HL-60/S4 treated with retinoic acid at 250 ng/mL for 4 days and 3 days (cell line): Measurements from ENCODE around the gene VDR.

ENCODE experiments used
- in situ Hi-C: fragments of 300-500 bp; cut with MboI; formaldehyde crosslinking; loops from 2 replicates; pipeline ENCODE4 v1.7.0; 2022; ENCODE audit warnings: low sequenced_read_pairs

VDR gene

DNA sequence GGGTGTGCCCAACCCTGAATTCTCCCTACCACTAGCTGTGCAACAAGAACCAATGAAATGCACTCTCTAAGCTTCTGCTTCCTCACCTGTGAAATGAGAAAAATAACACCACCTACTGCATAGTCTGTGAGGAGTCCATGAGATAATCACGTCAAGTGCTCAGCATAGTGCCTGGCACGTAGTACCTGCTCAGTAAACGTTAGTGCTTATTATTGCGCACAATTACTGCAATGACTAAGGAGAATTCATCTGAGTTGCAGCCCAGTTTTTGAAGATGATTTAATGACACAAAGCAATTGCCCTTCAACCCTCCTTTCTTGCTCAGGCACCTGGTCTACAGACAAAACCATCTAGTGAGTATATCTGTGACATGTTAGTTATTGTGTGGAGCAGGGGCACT is 8.8 kb downstream of the VDR start:
- in situ Hi-C loops = no loop called here

GRCh38 chr12:47894652-47895051 is 10.1 kb downstream of the VDR start:
- in situ Hi-C loops = no loop called here

GRCh38 chr12:47894068-47894467 is 10.7 kb downstream of the VDR start:
- in situ Hi-C loops = no loop called here

DNA sequence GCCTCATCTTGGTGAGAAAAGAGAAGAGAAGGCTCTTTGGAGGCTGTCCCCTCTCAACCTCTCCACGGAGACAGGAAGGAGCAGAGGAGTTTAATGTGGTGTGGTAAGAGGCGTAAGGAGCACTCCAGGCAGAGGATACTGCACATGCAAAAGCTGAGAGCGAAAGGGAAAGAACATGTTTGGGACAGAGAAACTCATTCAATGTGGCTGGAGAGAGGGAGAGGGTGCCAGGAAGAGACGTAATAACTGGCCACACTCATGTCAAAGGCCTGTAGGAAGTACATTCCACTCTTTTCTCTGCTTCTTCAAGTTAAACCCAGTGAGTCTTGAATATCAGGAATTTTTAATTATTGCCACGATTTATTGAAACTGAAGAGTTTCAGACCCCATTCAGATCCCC is 12.0 kb downstream of the VDR start:
- in situ Hi-C loops = no loop called here

GRCh38 chr12:47891356-47891755 is 13.4 kb downstream of the VDR start:
- in situ Hi-C loops = no loop called here

- in situ Hi-C loops = no loop called here
These were observed 15.8 kb downstream of the VDR start for GRCh38 chr12:47889040-47889439.

DNA sequence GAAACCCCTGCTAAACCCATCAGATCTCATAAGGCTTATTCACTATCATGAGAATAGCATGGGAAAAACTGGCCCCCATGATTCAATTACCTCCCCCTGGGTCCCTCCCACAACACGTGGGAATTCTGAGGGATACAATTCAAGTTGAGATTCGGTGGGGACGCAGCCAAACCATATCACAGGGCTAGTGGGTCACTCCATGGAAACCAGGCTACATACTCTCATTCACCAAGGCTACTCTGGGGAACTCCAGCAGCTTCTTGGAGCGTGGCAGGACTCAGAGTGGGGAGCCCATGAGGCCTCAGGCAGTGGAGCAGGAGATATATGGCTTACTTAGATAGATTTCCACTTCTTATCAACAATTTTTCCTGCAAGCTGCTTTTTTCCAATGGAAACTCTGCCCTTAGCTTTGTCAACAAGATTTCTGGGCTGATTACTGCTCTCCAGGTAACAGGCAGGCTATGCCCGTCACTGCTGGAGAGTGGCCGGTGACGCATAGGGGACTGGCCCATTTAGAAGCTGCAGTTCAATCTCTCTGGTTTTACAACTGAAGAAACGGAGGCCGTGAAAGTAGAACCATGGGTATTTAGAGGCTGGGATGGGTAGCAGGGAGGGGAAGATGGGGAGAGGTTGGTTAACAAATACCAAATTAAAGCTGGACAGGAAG is 16.5 kb downstream of the VDR start:
- in situ Hi-C loops = no loop called here

DNA sequence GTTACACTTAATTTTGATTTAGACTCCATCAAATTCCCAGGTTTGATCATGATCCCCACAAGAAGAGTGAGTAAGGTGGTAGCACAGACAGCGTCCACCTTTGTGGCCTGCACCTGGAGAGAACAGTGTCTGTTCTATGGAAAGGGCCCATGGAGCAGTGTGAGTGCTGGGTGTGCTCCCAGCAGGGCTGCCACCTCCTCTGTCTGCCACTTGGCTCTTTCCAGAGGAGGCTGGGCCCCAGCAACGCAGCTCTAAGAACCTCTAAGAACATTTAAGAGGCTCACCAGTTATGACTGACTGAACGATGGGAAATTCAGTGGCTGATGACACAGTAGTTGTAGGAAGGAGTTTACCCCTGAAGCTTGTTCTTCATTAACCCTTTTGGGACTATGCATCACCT is 17.3 kb downstream of the VDR start:
- in situ Hi-C loops = no loop called here

- in situ Hi-C loops = no loop called here
These were observed 18.1 kb downstream of the VDR start for GRCh38 chr12:47886510-47887240.

DNA sequence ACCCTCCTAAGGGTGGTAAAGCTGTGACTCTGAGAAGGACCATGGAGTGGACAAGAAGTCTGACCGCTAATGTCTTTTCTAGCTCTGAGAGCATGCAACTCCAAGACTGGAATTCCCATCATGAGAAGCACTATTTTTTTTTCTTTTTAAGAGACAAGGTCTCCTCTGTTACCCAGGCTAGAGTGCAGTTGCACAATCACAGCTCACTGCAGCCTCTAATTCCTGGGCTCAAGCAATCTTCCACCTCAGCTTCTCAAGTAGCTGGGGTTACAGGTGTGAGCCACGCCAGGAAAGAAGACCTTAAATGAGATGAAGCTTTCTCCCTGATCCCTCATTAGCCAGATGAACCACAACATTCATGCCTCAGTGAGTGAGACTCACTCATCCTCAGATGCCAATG is 19.2 kb downstream of the VDR start:
- in situ Hi-C loops = no loop called here

- in situ Hi-C loops = no loop called here
These were observed 19.7 kb downstream of the VDR start for GRCh38 chr12:47885012-47885501.

DNA sequence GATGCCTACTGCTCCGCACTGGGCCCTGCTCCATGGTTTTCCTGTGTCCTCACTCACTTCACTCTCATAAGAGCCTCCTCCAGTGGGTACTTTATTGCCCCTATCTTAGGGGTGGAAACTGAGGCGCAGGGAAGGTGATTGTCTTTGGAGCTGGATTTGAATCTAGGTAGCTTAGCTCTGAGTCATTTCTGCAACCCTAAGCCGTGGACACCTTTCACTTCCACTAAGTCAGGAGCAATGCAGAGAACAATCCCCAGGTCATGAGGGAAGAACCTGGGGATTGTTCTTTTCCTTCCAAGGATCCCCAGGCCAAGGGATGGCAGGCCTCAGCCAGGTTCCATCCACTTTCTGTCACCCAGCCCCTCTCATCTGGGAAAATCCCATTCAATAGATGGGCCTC is 20.3 kb downstream of the VDR start:
- in situ Hi-C loops = no loop called here

DNA sequence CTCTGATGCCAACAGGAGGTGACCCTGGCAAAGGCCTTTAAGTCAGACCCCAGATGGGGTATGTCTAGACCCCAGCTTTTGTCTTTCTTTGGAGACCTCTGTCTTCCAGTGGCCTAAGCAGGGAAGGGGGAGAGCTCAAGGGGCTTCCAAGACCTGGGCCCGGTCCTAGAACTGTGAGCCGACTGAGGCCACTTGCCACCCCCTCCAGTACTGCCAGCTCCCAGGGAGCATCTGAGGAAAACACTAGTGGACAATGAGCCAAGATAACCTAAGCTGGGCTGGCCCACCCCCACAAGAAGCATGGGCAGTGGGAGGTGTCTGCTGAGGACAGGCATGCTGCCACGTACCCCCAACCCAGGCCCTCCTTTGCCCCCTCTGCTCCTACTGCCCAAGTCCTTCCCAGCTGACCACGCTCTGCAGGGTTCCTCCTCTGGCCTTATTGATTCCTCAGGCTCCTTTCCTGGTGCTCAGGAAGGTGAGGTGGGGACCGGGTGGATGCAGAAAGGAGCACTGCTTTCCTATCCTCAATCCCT is 21.1 kb downstream of the VDR start:
- in situ Hi-C loops = no loop called here

GRCh38 chr12:47882781-47883546 is 21.8 kb downstream of the VDR start:
- in situ Hi-C loops = no loop called here

- in situ Hi-C loops = no loop called here
These were observed 22.9 kb downstream of the VDR start for GRCh38 chr12:47881826-47882427.

DNA sequence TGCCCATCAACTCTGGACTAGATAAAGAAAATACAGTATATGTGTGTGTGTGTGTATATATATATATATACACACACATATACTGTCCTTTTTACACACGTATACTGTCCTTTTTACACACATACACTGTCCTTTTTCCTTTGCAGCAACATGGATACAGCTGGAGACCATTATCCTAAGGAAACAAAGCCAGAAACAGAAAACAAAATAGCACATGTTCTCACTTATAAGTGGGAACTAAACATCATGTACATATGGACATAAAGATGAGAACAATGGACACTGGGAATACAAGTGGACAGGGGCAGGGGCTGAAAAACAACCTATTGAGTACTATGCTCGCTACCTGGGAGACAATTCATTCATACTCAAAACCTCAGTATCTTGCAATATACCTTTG is 23.7 kb downstream of the VDR start:
- in situ Hi-C loops = no loop called here

DNA sequence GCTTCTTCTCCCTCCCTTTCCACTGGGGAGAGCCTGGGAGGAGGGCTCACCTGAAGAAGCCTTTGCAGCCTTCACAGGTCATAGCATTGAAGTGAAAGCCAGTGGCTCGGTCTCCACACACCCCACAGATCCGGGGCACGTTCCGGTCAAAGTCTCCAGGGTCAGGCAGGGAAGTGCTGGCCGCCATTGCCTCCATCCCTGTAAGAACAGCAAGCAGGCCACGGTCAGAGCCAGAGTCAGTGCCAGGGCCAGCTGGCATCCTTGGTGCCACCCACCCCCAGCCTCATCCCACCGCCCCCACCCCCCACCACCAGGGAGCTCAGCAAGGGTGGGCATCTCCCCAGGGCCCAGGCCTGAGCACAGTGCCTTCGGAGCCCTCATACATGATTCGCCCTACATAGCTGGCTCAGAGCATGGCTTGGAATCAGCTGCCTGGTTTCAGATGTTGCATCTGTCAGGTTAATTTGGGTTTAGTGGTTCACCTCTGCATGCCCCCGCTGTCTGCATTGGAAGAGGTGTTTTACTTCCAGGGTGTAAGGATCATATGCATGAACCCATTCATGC is 25.8 kb downstream of the VDR start:
- in situ Hi-C loops = no loop called here

DNA sequence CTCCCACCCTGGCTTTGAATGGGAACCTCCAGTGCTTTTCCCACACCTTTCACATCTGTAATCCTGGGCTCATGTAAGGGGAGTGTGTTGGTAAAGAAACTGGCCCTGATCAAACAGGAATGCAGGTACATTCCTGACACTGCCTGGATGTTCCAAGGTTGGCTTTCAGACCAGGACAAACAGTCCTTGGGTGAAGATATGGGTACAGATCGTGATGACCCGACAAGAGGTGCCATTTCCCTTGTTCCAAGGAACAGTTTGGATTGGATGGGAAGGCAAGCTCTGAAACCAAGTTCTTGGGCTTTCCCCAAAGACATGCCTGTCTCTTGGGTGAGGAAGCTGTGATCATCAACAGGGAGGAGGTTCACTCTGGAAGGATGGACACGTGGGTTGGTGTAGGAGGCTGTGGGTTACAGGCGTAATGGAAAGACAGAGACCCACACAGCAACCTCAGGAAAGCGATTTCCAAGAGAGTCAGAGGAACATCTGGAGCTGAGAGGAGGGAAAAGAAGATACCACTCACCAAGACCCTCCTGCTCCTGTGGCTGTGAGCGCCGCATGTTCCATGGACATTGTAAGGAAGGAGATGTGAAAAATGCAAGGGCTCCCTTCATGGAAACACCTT is 26.4 kb downstream of the VDR start:
- in situ Hi-C loops = no loop called here

- in situ Hi-C loops = no loop called here
These were observed 27.7 kb downstream of the VDR start for GRCh38 chr12:47877081-47877480.

- in situ Hi-C loops = no loop called here
These were observed 28.3 kb downstream of the VDR start for GRCh38 chr12:47876440-47876960.
